Aorta (tissue), 5 donors: ENCODE results near the gene MST1. TPM values are rescaled to one million over a fixed set of nuclear protein-coding genes. Genes with fewer than 3 reads are reported as not detected.

Source experiments
- ATAC-seq: fragments of 200-7000 bp; cut with Tn5 transposase; one replicate; pipeline ENCODE4 v1.9.1; 2022; ENCODE audit warnings: moderate library complexity; ENCODE audit not compliant: low FRiP score
- DNase-seq, 2 donors: peaks; one replicate each; pipeline ENCODE4 v3.0.0-alpha.2; 2020
- H3K27ac ChIP-seq, 2 donors: one replicate each; pipeline ENCODE4 v1.5.1; 2013; ENCODE audit warnings: low read length in 2 of 2, mild to moderate bottlenecking in 2 of 2, moderate library complexity in 2 of 2, control low read depth in 1 of 2, inconsistent platforms in 1 of 2, low read depth in 1 of 2
- H3K27me3 ChIP-seq, 2 donors: one replicate each; pipeline ENCODE4 v1.6.1; 2013; ENCODE audit warnings: control low read depth in 1 of 2, low read length in 1 of 2, mild to moderate bottlenecking in 1 of 2, moderate library complexity in 1 of 2; ENCODE audit not compliant: insufficient read depth in 2 of 2, control insufficient read depth in 1 of 2
- H3K36me3 ChIP-seq, 2 donors: one replicate each; pipeline ENCODE4 v1.6.1; 2013; ENCODE audit warnings: control low read depth in 1 of 2, low read length in 1 of 2, mild to moderate bottlenecking in 1 of 2; ENCODE audit not compliant: insufficient read depth in 2 of 2, control insufficient read depth in 1 of 2
- H3K4me1 ChIP-seq, 2 donors: one replicate each; pipeline ENCODE4 v1.6.1; 2013; ENCODE audit warnings: low read length in 2 of 2, control low read depth in 1 of 2, mild to moderate bottlenecking in 1 of 2, moderate library complexity in 1 of 2; ENCODE audit not compliant: insufficient read depth in 2 of 2, control insufficient read depth in 1 of 2
- H3K4me3 ChIP-seq, 2 donors: one replicate each; pipeline ENCODE4 v1.5.1; 2013; ENCODE audit warnings: low read length in 2 of 2, control low read depth in 1 of 2, mild to moderate bottlenecking in 1 of 2
- H3K9me3 ChIP-seq: one replicate; pipeline ENCODE4 v1.6.1; 2013; ENCODE audit warnings: mild to moderate bottlenecking, low read length; ENCODE audit not compliant: control insufficient read depth
- WGBS, 2 donors: extraction: QIAGEN DNeasy Blood & Tissue Kit; methylation state at CpG; one replicate each; pipeline ENCODE4 v1.1.7; 2013; 5-methylcytosine and 5-hydroxymethylcytosine counted together
- intact Hi-C, 2 donors: fragments of 100-400 bp; cut with DNase I; formaldehyde crosslinking; loops; one replicate each; pipeline versions ENCODE4 v1.14.2 to v1.15.0; 2022
- polyA plus RNA-seq, 2 donors: library from polyadenylated mRNA; stranded (reverse); fragments of 200-250 nt; gene quantifications; one replicate each; pipeline ENCODE4 v1.2.3, GENCODE V29; 2013
- total RNA-seq, 2 donors: library from RNA; stranded (reverse); fragmentation: NEBNext Ultra II Directional; extraction: Animal tissue kit (Norgen Biotek cat#: 25700); gene quantifications; one replicate each; pipeline ENCODE4 v1.2.1, GENCODE V29; 2021
- donor health status: healthy with polysubstance abuse.
- donor health status: Bipolar disorder and iron deficiency.
- donor health status: DM: no; HTN: no; CAD: no.
- donor health status: DM: no; HTN: no; CAD: no.
- donor health status: DM: yes; HTN: yes; CAD: no.

Gene MST1
- total and polyA plus RNA-seq, 4 donors = 4.5 to 64.7 (median 11.1) TPM

DNA sequence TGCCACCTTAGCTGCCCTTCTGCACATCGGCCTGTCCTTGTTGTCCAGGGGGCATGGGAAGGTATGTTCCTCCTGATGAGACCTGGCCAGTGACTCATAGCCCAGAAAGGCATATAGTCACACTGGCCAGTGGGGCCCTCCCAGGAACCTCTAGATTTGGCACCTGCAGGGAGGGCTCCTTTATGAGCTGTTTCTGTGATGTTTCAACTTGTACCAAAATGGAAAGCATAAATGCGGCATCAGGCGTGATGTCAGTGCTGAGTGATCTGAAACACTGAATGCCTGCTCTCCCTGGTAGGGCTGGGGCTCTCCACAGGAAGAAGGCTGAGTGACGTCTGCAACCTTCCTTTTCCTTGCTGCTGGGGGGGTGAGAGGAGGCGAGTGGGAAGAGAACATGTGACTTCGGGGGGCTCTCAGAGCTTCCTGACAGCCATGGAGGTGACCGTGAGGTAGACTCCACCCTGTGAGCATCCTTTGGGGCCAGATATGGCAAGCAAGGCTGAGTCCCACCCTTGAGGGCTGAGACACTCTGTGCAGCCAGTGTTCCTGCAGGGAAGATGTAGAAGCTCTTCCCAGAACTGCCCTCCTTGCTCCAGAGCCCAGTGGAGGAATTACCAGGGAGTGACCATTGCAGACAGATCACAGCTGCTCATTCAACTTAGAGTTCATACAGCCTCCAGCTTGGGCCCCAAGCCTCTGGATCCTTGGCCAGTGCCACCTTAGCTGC, 52.2 kb downstream of the MST1 start:
- Histone ChIP-seq H3K9me3 (no peaks in the 10 kb centered on the region), H3K4me1 (no peaks in the 10 kb centered on the region), H3K36me3 (no peaks in the 10 kb centered on the region), H3K27me3 (no peaks in the 10 kb centered on the region), H3K27ac (no peak overlapping the region), H3K4me3 (no peak overlapping the region)
- 68 to 75% methylated on average over 7 of the region's 7 CpGs for WGBS, 2 donors
- DNase-seq (peak in 1 of 2 donors; percentile 34), ATAC-seq (no peak)
- intact Hi-C loops = no loop called here

DNA sequence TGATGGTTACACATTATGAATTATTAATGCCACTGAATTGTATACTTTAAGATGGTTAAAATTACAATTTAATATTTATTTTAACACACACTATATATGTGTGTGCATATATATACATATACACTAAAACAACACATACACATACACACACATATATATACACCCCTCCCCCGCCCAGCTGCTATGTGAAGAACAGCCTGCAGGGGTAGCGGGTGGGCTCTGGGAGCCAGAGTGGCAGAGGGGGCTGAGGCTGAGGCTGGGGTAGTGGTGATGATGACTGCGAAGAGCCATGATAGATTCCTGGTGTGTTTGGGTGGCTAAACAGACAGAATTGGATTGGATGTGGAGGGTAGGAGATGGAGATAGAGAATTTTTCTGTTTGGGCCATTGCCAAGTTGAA, 54.5 kb downstream of the MST1 start:
- ATAC-seq (no peak), DNase-seq (peak in 1 of 2 donors; percentile 13)
- H3K4me1 ChIP-seq = no peaks in the 10 kb centered on the region
- H3K4me3 ChIP-seq = no peak overlapping the region
- intact Hi-C loops = no loop called here
- H3K27me3 ChIP-seq = no peaks in the 10 kb centered on the region
- peaks cover 2% of the 10 kb centered on the region for H3K9me3 ChIP-seq
- no peak overlapping the region for H3K27ac ChIP-seq
- no peaks in the 10 kb centered on the region for H3K36me3 ChIP-seq
- 77 to 81% methylated on average over 3 of the region's 3 CpGs for WGBS, 2 donors

Other genes starting within 250 kb of the MST1 start
- 10 to 100 TPM; 70.3 to 87.4 TPM for gene DAG1, start 219.2 kb downstream of the MST1 start, total RNA-seq
- gene DAG1, start 219.2 kb downstream of the MST1 start, polyA plus RNA-seq = 10 to 100 TPM; 15.3 to 25.3 TPM
- gene BSN, start 135.0 kb downstream of the MST1 start, total RNA-seq = under 1 TPM; 0.42 to 0.75 TPM
- gene BSN, start 135.0 kb downstream of the MST1 start, polyA plus RNA-seq = under 1 TPM in 1 of 2 donors, not detected in 1; 0.08 TPM
- 10 to 100 TPM; 51.7 to 53.6 TPM for gene APEH, start 15.1 kb downstream of the MST1 start, total RNA-seq
- gene APEH, start 15.1 kb downstream of the MST1 start, polyA plus RNA-seq = 10 to 100 TPM; 30.3 to 47.2 TPM
- 10 to 100 TPM; 34.7 to 38.1 TPM for gene RNF123, start 83 bp upstream of the MST1 start, total RNA-seq
- 10 to 100 TPM; 12.5 to 29.8 TPM for gene RNF123, start 83 bp upstream of the MST1 start, polyA plus RNA-seq
- not detected for gene AMIGO3, start 30.2 kb upstream of the MST1 start, total RNA-seq
- gene AMIGO3, start 30.2 kb upstream of the MST1 start, polyA plus RNA-seq = 1 to 10 TPM in 1 of 2 donors, not detected in 1; 1.1 TPM
- gene GMPPB, start 34.5 kb upstream of the MST1 start, total RNA-seq = 10 to 100 TPM; 29.2 to 39.6 TPM
- 10 to 100 TPM; 13.4 to 24.6 TPM for gene GMPPB, start 34.5 kb upstream of the MST1 start, polyA plus RNA-seq
- gene IP6K1, start 97.1 kb upstream of the MST1 start, total RNA-seq = 10 to 100 TPM; 36.5 to 40.2 TPM
- gene IP6K1, start 97.1 kb upstream of the MST1 start, polyA plus RNA-seq = 10 to 100 TPM in 1 of 2 donors, 1 to 10 TPM in 1; 9.4 to 19.5 TPM
- gene CDHR4, start 110.4 kb upstream of the MST1 start, total RNA-seq = 1 to 10 TPM in 1 of 2 donors, under 1 TPM in 1; 0.26 to 1.1 TPM
- gene CDHR4, start 110.4 kb upstream of the MST1 start, polyA plus RNA-seq = 1 to 10 TPM in 1 of 2 donors, not detected in 1; 5.0 TPM
- 1 to 10 TPM; 5.5 to 8.8 TPM for gene INKA1, start 113.8 kb upstream of the MST1 start, total RNA-seq
- 10 to 100 TPM; 12.1 to 12.2 TPM for gene INKA1, start 113.8 kb upstream of the MST1 start, polyA plus RNA-seq
- gene UBA7, start 124.5 kb upstream of the MST1 start, total RNA-seq = 100 to 1,000 TPM in 1 of 2 donors, 10 to 100 TPM in 1; 45.2 to 102 TPM
- gene UBA7, start 124.5 kb upstream of the MST1 start, polyA plus RNA-seq = 100 to 1,000 TPM in 1 of 2 donors, 10 to 100 TPM in 1; 34.7 to 199 TPM
- gene TRAIP, start 167.1 kb upstream of the MST1 start, total RNA-seq = 1 to 10 TPM in 1 of 2 donors, under 1 TPM in 1; 0.94 to 2.6 TPM
- 1 to 10 TPM in 1 of 2 donors, under 1 TPM in 1; 0.63 to 3.1 TPM for gene TRAIP, start 167.1 kb upstream of the MST1 start, polyA plus RNA-seq
- gene CAMKV, start 180.4 kb upstream of the MST1 start, total RNA-seq = not detected
- not detected for gene CAMKV, start 180.4 kb upstream of the MST1 start, polyA plus RNA-seq
- 10 to 100 TPM in 1 of 2 donors, 1 to 10 TPM in 1; 2.7 to 13.1 TPM for gene MST1R, start 214.4 kb upstream of the MST1 start, total RNA-seq
- gene MST1R, start 214.4 kb upstream of the MST1 start, polyA plus RNA-seq = 1 to 10 TPM; 7.4 to 7.6 TPM
- 1 to 10 TPM; 7.5 to 9.6 TPM for gene MON1A, start 240.3 kb upstream of the MST1 start, total RNA-seq
- 10 to 100 TPM in 1 of 2 donors, 1 to 10 TPM in 1; 8.9 to 11.4 TPM for gene MON1A, start 240.3 kb upstream of the MST1 start, polyA plus RNA-seq